Liver (tissue), 9 donors: Measurements from ENCODE around the gene USP21. TPM values are rescaled to one million over a fixed set of nuclear protein-coding genes. Genes with fewer than 3 reads are reported as not detected.
A peak's percentile ranks its signal among the peaks of the same experiment; 100 is the strongest.

Experiments
- DNase-seq: peaks from one replicate; pipeline ENCODE4 v3.0.0-alpha.2; 2017; ENCODE audit warnings: low spot score
- H3K27ac ChIP-seq, 2 donors: one replicate each; pipeline ENCODE4 v1.7.0; 2013; ENCODE audit warnings: inconsistent platforms in 2 of 2, low read length in 2 of 2, control low read depth in 1 of 2, low read depth in 1 of 2, mild to moderate bottlenecking in 1 of 2
- H3K27me3 ChIP-seq, 4 donors: one replicate each; pipeline versions ENCODE4 v1.6.1 to v1.7.0; 2013; ENCODE audit warnings: low read length in 3 of 4, inconsistent platforms in 1 of 4, mild to moderate bottlenecking in 1 of 4, moderate library complexity in 1 of 4; ENCODE audit not compliant: control insufficient read depth in 4 of 4, insufficient read depth in 4 of 4
- H3K36me3 ChIP-seq, 4 donors: one replicate each; pipeline versions ENCODE4 v1.6.1 to v1.7.0; 2013; ENCODE audit warnings: low read length in 3 of 4, mild to moderate bottlenecking in 3 of 4, low read depth in 1 of 4, moderate library complexity in 1 of 4; ENCODE audit not compliant: control insufficient read depth in 4 of 4, insufficient read depth in 3 of 4
- H3K4me1 ChIP-seq, 4 donors: one replicate each; pipeline versions ENCODE4 v1.6.1 to v1.7.0; 2013; ENCODE audit warnings: low read length in 3 of 4, mild to moderate bottlenecking in 3 of 4, moderate library complexity in 1 of 4; ENCODE audit not compliant: control insufficient read depth in 4 of 4, insufficient read depth in 4 of 4
- H3K4me3 ChIP-seq, 3 donors: one replicate each; pipeline versions ENCODE4 v1.6.1 to v1.7.0; 2013; ENCODE audit warnings: low read length in 3 of 3, control low read depth in 1 of 3, low read depth in 1 of 3, mild to moderate bottlenecking in 1 of 3
- H3K9ac ChIP-seq, 2 donors: one replicate each; pipeline ENCODE4 v1.7.0; 2013; ENCODE audit warnings: low read length in 2 of 2, mild to moderate bottlenecking in 2 of 2, moderate library complexity in 2 of 2, control low read depth in 1 of 2, low read depth in 1 of 2
- H3K9me3 ChIP-seq, 4 donors: one replicate each; pipeline versions ENCODE4 v1.6.1 to v1.7.0; 2013; ENCODE audit warnings: low read length in 3 of 4; ENCODE audit not compliant: control insufficient read depth in 4 of 4
- ATF3 ChIP-seq: IDR thresholded peaks from 2 replicates; pipeline ENCODE4 v1.6.1; 2016; ENCODE audit warnings: antibody characterized with exemption
- CTCF ChIP-seq: fragments of 150-350 bp; IDR thresholded peaks from 2 replicates; pipeline ENCODE4 v1.5.1; 2017; ENCODE audit warnings: improper control_type of control experiment, low read depth, low read length; ENCODE audit not compliant: missing input control
- EGR1 ChIP-seq, 2 donors: IDR thresholded peaks; 2 replicates each; pipeline ENCODE4 v1.6.1; 2016 to 2018; ENCODE audit warnings: antibody characterized with exemption in 2 of 2, low read depth in 2 of 2
- JUND ChIP-seq, 2 donors: IDR thresholded peaks; 2 replicates each; pipeline ENCODE4 v1.6.1; 2016; ENCODE audit warnings: antibody characterized with exemption in 2 of 2
- RAD21 ChIP-seq, 2 donors: IDR thresholded peaks; 2 replicates each; pipeline ENCODE4 v1.6.1; 2016; ENCODE audit warnings: antibody characterized with exemption in 2 of 2, mild to moderate bottlenecking in 2 of 2
- REST ChIP-seq: IDR thresholded peaks from 2 replicates; pipeline ENCODE4 v1.6.1; 2016; ENCODE audit warnings: antibody characterized with exemption, mild to moderate bottlenecking
- SP1 ChIP-seq: IDR thresholded peaks from 2 replicates; pipeline ENCODE4 v1.6.1; 2018; ENCODE audit warnings: antibody characterized with exemption, mild to moderate bottlenecking
- TAF1 ChIP-seq: conservative IDR thresholded peaks from 2 replicates; pipeline ENCODE4 v1.6.1; 2016; ENCODE audit warnings: antibody characterized with exemption, mild to moderate bottlenecking
- YY1 ChIP-seq: IDR thresholded peaks from 2 replicates; pipeline ENCODE4 v1.6.1; 2016; ENCODE audit warnings: antibody characterized with exemption, mild to moderate bottlenecking
- WGBS: extraction: QIAGEN DNeasy Blood & Tissue Kit; methylation state at CpG from one replicate; pipeline ENCODE4 v1.1.7; 2013; 5-methylcytosine and 5-hydroxymethylcytosine counted together
- polyA plus RNA-seq, 2 donors: library from polyadenylated mRNA; stranded (reverse) in 1 of 2; unstranded in 1 of 2; fragments of 200-250 nt in 1 of 2; fragments of >200 nt in 1 of 2; fragmentation: Nextera tagmentation in 1 of 2; extraction: Ambion mirVana in 1 of 2; gene quantifications; one replicate each; pipeline versions ENCODE4 v1.2.1 to v1.2.3, GENCODE V29; 2013 to 2015
- total RNA-seq, 2 donors: library from RNA; depleted of rRNA; stranded (reverse); fragments of >200 nt; gene quantifications; one replicate each; pipeline ENCODE4 v1.2.3, GENCODE V29; 2014
- TF ChIP-seq, protein P1 (sequence below): IDR thresholded peaks from 2 replicates; pipeline ENCODE4 v1.6.1; 2016; ENCODE audit warnings: antibody characterized with exemption
- donor health status: healthy.
- donor health status: healthy.
- donor health status: healthy.
- donor health status: healthy.
- donor health status: healthy.

The USP21 gene
- total and polyA plus RNA-seq, 4 donors, result 4.1 to 9.0 (median 6.5) TPM

- TF ChIP-seq REST (no peak), EGR1 (IDR thresholded peaks at IDR 0.05; ENCODE audit: low read depth in 2 of 2) (no peak), TAF1 (no peak)
Observed at GRCh38 chr1:161130266-161130665, 29.0 kb upstream of the USP21 start (continued).

- 7% methylated on average over 22 of the region's 22 CpGs for WGBS
- no peak for DNase-seq
- peaks cover 0 to 18% (median 12%) of the 10 kb centered on the region in 4 donors for H3K36me3 ChIP-seq
- H3K9ac ChIP-seq, result peak overlapping the region; percentile 40 to 89
- no peaks in the 10 kb centered on the region for H3K9me3 ChIP-seq
- H3K27me3 ChIP-seq, result no peaks in the 10 kb centered on the region
- TF ChIP-seq YY1 (no peak), RAD21 (IDR thresholded peaks at IDR 0.05) (no peak), JUND (IDR thresholded peaks at IDR 0.05) (no peak), ATF3 (no peak), CTCF (no peak), SP1 (no peak)
- TF ChIP-seq, protein P1, sequence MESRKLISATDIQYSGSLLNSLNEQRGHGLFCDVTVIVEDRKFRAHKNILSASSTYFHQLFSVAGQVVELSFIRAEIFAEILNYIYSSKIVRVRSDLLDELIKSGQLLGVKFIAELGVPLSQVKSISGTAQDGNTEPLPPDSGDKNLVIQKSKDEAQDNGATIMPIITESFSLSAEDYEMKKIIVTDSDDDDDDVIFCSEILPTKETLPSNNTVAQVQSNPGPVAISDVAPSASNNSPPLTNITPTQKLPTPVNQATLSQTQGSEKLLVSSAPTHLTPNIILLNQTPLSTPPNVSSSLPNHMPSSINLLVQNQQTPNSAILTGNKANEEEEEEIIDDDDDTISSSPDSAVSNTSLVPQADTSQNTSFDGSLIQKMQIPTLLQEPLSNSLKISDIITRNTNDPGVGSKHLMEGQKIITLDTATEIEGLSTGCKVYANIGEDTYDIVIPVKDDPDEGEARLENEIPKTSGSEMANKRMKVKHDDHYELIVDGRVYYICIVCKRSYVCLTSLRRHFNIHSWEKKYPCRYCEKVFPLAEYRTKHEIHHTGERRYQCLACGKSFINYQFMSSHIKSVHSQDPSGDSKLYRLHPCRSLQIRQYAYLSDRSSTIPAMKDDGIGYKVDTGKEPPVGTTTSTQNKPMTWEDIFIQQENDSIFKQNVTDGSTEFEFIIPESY, result no peak
- H3K27ac ChIP-seq, result peak overlapping the region; percentile 92 to 99
- H3K4me3 ChIP-seq, result peak overlapping the region; percentile 72 to 92 (median 88)
- peaks cover 0 to 21% (median 15%) of the 10 kb centered on the region in 4 donors for H3K4me1 ChIP-seq
Observed at GRCh38 chr1:161131523-161132409, 27.5 kb upstream of the USP21 start.
